Progenitor cell of endocrine pancreas (in vitro differentiated cells): ENCODE data around the gene TRIM47. TPM values are rescaled to one million over a fixed set of nuclear protein-coding genes. Genes with fewer than 3 reads are reported as not detected.

Experiments used
- DNase-seq: peaks from one replicate; pipeline ENCODE4 v3.0.0; 2021; ENCODE audit warnings: low spot score; ENCODE audit not compliant: unreplicated experiment
- H3K27ac Mint-ChIP-seq: 2 replicates; pipeline ENCODE4 v1.8.0; 2021; ENCODE audit warnings: mild to moderate bottlenecking, moderate library complexity, mixed read lengths
- H3K27me3 Mint-ChIP-seq: 2 replicates; pipeline ENCODE4 v1.8.0; 2021; ENCODE audit warnings: mixed read lengths
- H3K36me3 Mint-ChIP-seq: 2 replicates; pipeline ENCODE4 v1.8.0; 2022; ENCODE audit warnings: mixed read lengths; ENCODE audit not compliant: insufficient read depth
- H3K4me1 Mint-ChIP-seq: 2 replicates; pipeline ENCODE4 v1.8.0; 2021; ENCODE audit warnings: low read depth, mixed read lengths
- H3K4me3 Mint-ChIP-seq: 2 replicates; pipeline ENCODE4 v1.8.0; 2021; ENCODE audit warnings: low read depth, mild to moderate bottlenecking, moderate library complexity, mixed read lengths
- H3K9me3 Mint-ChIP-seq: 2 replicates; pipeline ENCODE4 v1.8.0; 2021; ENCODE audit warnings: low read depth, mixed read lengths
- total RNA-seq: library from RNA; stranded (reverse); gene quantifications from 2 replicates; pipeline ENCODE4 v1.2.1, GENCODE V29; 2021
- TF ChIP-seq, protein P1 (sequence below): fragments of 200-600 bp; sonication (generic); IDR thresholded peaks from one replicate; pipeline ENCODE4 v1.5.0; 2021; ENCODE audit warnings: antibody characterized with exemption, mild to moderate bottlenecking; ENCODE audit not compliant: unreplicated experiment

Gene TRIM47
- total RNA-seq, 1 donor from 2014 or later: 1.0 TPM

- H3K36me3 Mint-ChIP-seq: peaks cover 2% of the 10 kb centered on the region
- DNase-seq: no peak
- H3K27me3 Mint-ChIP-seq: no peaks in the 10 kb centered on the region
- H3K9me3 Mint-ChIP-seq: no peaks in the 10 kb centered on the region
- peaks cover 4% of the 10 kb centered on the region for H3K4me1 Mint-ChIP-seq
- H3K27ac Mint-ChIP-seq: no peak overlapping the region
- H3K4me3 Mint-ChIP-seq: no peak overlapping the region
- TF ChIP-seq, protein P1, sequence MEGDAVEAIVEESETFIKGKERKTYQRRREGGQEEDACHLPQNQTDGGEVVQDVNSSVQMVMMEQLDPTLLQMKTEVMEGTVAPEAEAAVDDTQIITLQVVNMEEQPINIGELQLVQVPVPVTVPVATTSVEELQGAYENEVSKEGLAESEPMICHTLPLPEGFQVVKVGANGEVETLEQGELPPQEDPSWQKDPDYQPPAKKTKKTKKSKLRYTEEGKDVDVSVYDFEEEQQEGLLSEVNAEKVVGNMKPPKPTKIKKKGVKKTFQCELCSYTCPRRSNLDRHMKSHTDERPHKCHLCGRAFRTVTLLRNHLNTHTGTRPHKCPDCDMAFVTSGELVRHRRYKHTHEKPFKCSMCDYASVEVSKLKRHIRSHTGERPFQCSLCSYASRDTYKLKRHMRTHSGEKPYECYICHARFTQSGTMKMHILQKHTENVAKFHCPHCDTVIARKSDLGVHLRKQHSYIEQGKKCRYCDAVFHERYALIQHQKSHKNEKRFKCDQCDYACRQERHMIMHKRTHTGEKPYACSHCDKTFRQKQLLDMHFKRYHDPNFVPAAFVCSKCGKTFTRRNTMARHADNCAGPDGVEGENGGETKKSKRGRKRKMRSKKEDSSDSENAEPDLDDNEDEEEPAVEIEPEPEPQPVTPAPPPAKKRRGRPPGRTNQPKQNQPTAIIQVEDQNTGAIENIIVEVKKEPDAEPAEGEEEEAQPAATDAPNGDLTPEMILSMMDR: no peak
These were observed 49.6 kb downstream of the TRIM47 start for GRCh38 chr17:75828741-75829140.

- Mint-ChIP-seq H3K36me3 (peaks cover 2% of the 10 kb centered on the region), H3K27ac (peak overlapping the region; percentile 78), H3K4me1 (peaks cover under 1% of the 10 kb centered on the region), H3K4me3 (peak overlapping the region; percentile 14), H3K27me3 (no peaks in the 10 kb centered on the region), H3K9me3 (no peaks in the 10 kb centered on the region)
- TF ChIP-seq, protein P1: no peak
- DNase-seq: no peak
These were observed 50.3 kb downstream of the TRIM47 start for GRCh38 chr17:75828076-75828400.

GRCh38 chr17:75827308-75828075 lies 50.9 kb downstream of the TRIM47 start:
- Mint-ChIP-seq H3K36me3 (peaks cover 2% of the 10 kb centered on the region), H3K27me3 (no peaks in the 10 kb centered on the region), H3K9me3 (no peaks in the 10 kb centered on the region), H3K4me3 (peak overlapping the region; percentile 40), H3K27ac (peak overlapping the region; percentile 78), H3K4me1 (no peaks in the 10 kb centered on the region)
- TF ChIP-seq, protein P1: peak; percentile 73
- peak; percentile 55 for DNase-seq

DNA sequence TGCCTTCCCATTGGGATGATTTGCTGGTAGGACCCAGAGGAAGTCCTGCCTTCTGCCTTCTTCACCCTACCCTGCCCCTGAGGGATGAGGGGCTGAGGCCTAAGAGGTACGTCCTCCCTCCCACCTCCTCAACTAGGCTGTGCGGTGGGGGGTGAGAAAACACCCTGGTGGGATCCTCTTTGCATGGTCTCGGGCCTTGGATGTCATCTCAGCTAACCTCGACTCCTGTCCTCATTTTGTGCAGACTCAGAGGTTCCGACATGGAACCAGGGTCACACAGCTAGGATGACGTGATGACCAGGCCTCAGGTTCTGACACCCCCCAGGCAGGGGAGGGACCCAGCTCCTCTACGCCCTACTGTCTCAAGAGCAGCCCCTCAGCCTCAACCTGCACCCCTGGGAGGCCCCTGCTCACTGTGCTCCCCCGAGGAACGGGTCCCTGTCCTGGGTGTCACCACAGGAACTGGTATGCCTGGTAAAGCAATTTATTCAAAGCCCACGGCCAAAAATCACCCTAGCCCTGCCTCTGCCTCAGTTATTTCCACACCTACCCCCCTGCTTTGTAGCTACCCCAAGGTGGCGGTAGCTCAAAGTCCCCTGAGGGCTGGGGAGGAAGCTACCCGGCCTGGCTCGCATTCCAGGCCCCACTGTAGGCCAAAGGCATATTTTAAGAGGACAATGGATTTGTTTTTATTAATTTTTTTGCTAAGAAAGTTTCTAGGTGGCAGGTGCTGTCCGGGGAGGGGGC lies 51.6 kb downstream of the TRIM47 start:
- TF ChIP-seq, protein P1: no peak
- no peak for DNase-seq
- Mint-ChIP-seq H3K36me3 (peaks cover 2% of the 10 kb centered on the region), H3K9me3 (no peaks in the 10 kb centered on the region), H3K4me1 (no peaks in the 10 kb centered on the region), H3K27me3 (no peaks in the 10 kb centered on the region), H3K27ac (peak overlapping the region; percentile 78), H3K4me3 (no peak overlapping the region)

DNA sequence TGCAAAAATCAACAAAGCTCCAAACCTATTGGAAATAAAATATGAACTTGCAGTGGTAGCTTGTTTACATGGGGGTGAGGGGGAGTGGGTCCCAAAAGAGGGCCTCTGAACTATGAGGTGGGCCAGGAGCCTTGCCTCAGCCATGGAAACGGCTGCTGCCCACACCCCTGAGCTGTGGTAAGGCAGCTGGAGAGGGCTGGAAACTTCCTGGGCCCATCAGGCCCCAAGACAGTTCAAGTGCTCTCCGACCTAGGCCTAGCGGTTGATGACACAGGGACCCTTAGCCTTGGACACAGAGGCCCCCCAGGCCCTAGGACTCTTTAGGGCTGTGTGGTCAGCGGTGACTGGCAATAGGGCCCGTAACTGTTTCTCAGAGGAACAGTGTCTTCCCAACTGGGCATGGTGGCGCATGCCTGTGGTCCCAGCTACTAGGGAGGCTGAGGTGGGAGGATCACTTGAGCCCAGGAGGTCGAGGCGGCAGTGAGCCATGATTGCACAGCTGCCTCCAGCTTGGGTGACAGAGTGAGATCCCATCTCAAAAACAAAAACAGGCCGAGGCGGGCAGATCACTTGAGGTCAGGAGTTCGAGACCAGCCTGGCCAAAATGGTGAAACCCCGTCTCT lies 52.5 kb downstream of the TRIM47 start:
- Mint-ChIP-seq H3K36me3 (peaks cover 7% of the 10 kb centered on the region), H3K27me3 (no peaks in the 10 kb centered on the region), H3K4me3 (no peak overlapping the region), H3K4me1 (no peaks in the 10 kb centered on the region), H3K27ac (no peak overlapping the region), H3K9me3 (no peaks in the 10 kb centered on the region)
- TF ChIP-seq, protein P1: no peak
- no peak for DNase-seq
